Measurements from ENCODE around the gene ZNF225. TPM values are rescaled to one million over a fixed set of nuclear protein-coding genes. Genes with fewer than 3 reads are reported as not detected.

ZNF225 gene
- total and polyA plus RNA-seq, 9 of the 15 experiments (the other 6 are each of a cell fraction or from before 2014, with no cell fraction given): 1.4 to 4.2 (median 2.2) TPM

GRCh38 chr19:44113784-44114390, 688 bp downstream of the ZNF225 start:
- CTCF ChIA-PET (ENCODE audit: low intra/inter-chr PET ratio): no interaction called here

More at GRCh38 chr19:44113784-44114390, 688 bp downstream of the ZNF225 start:
- in situ Hi-C loops (cut with MboI): no loop called here
- H3K4me1 ChIP-seq (replicated peaks in 1 of 2; ENCODE audit: control insufficient read depth in 2 of 2, insufficient read depth in 2 of 2, low read length in 2 of 2): no peaks in the 10 kb centered on the region; a peak in 2 of 5 replicates
- POLR2A ChIA-PET: interaction anchor here (0.5 to 1.3 kb wide), 6 partner anchors 12 to 1893 kb away, joined by 3 to 5 read pairs (median 4); partner anchors contain the start of genes ZNF224 and ZNF235
- no peaks in the 10 kb centered on the region for H3K9me1 ChIP-seq (ENCODE audit: control insufficient read depth, insufficient read depth, low read length)
- H3K79me2 ChIP-seq (ENCODE audit: control insufficient read depth, insufficient read depth, low read length): 0 out of 3 replicates have a peak, but pooled peaks cover 2% of the 10 kb centered on the region
- intact Hi-C loops (cut with micrococcal nuclease): loop anchor here (1.0 to 10.0 kb wide), 2 partner anchors 20 to 109 kb away; partner anchors contain the start of genes ZNF224 and ZNF230
- H3K4me3 ChIP-seq: peak overlapping the region; percentile 91
- peak; percentile 47 for ATAC-seq
- no peaks in the 10 kb centered on the region; the same call in 2 of the 3 replicates for H3K36me3 ChIP-seq (ENCODE audit: control insufficient read depth, insufficient read depth, low read length)
- 1% methylated on average over 17 of the region's 18 CpGs for WGBS (ENCODE audit: insufficient coverage, low coverage, missing lambda C conversion rate)
- BruUV-seq (replicated peaks): TSS peak; percentile 79
- DNase-seq (ENCODE audit: extremely low read depth in 1 of 4, low spot score in 3 of 4): peak in 3 of 4 experiments; percentile 13 to 22 (median 17)
- H4K20me1 ChIP-seq (replicated peaks; ENCODE audit: control insufficient read depth, insufficient read depth, low read length): no peaks in the 10 kb centered on the region
- H3K27me3 ChIP-seq (ENCODE audit: control insufficient read depth in 2 of 2, insufficient read depth in 2 of 2, low read length in 2 of 2): no peaks in the 10 kb centered on the region
- no peaks in the 10 kb centered on the region; the same call in none of the 2 replicates for H3K9me3 ChIP-seq (replicated peaks; ENCODE audit: control insufficient read depth, insufficient read depth, low read depth, low read length)
- no peak for FAIRE-seq
- H2AFZ ChIP-seq (ENCODE audit: low read depth, low read length): peak overlapping the region; percentile 92
- TF ChIP-seq HDAC6 (IDR thresholded peaks at IDR 0.05; ENCODE audit: low read depth, low read length): no peak
- no peak for TF ChIP-seq MXD1 (CRISPR knock-in tag; IDR thresholded peaks at IDR 0.05; ENCODE audit: borderline replicate concordance, poor library complexity, severe bottlenecking)
- TF ChIP-seq JUN (IDR thresholded peaks at IDR 0.05; ENCODE audit: borderline replicate concordance, low read depth, low read length): no peak
- no peak for TF ChIP-seq JUN (CRISPR knock-in tag; IDR thresholded peaks at IDR 0.05; ENCODE audit: borderline replicate concordance)
- TF ChIP-seq SAP30 (IDR thresholded peaks at IDR 0.05; ENCODE audit: borderline replicate concordance, insufficient read depth, low read depth, low read length, poor library complexity, severe bottlenecking): peak; percentile 52
- TF ChIP-seq ZNF561 (CRISPR knock-in tag; conservative IDR thresholded peaks at IDR 0.05): no peak
- peak; percentile 79 for TF ChIP-seq PRDM10 (IDR thresholded peaks at IDR 0.05; ENCODE audit: partially characterized antibody)
- no peak for TF ChIP-seq KLF16 (IDR thresholded peaks at IDR 0.05)
- peak; percentile 44; the same call in 1 of the 2 replicates for TF ChIP-seq RBFOX2 (IDR thresholded peaks at IDR 0.05; ENCODE audit: low read depth, low read length)
- TF ChIP-seq MAX (CRISPR knock-in tag; IDR thresholded peaks at IDR 0.05): no peak
- TF ChIP-seq ZNF395 (CRISPR knock-in tag; IDR thresholded peaks at IDR 0.05): no peak
- no peak for TF ChIP-seq BRF1 (IDR thresholded peaks at IDR 0.05; ENCODE audit: borderline replicate concordance, extremely low read depth, insufficient read length)
- no peak for TF ChIP-seq SLC30A9 (CRISPR knock-in tag; IDR thresholded peaks at IDR 0.05)
- peak overlapping the region; percentile 72; the same call in 2 of the 3 replicates for H3K27ac ChIP-seq (ENCODE audit: extremely low read depth, low read depth, low read length)
- peak overlapping the region; percentile 91 to 95 for H3K9ac ChIP-seq (ENCODE audit: insufficient read depth in 1 of 2, low read depth in 2 of 2, low read length in 2 of 2)
- peak overlapping the region; percentile 87 for H3K4me2 ChIP-seq (ENCODE audit: insufficient read depth, low read length)

All from K562 (cell line).